GM19397 (cell line): ENCODE data around the gene FAAP100.

Experiments used
- ATAC-seq: cut with Tn5 transposase; IDR thresholded peaks from one replicate; pipeline ENCODE4 v1.9.1; 2021; ENCODE audit warnings: mild to moderate bottlenecking, moderate library complexity; ENCODE audit not compliant: unreplicated experiment

The FAAP100 gene

DNA sequence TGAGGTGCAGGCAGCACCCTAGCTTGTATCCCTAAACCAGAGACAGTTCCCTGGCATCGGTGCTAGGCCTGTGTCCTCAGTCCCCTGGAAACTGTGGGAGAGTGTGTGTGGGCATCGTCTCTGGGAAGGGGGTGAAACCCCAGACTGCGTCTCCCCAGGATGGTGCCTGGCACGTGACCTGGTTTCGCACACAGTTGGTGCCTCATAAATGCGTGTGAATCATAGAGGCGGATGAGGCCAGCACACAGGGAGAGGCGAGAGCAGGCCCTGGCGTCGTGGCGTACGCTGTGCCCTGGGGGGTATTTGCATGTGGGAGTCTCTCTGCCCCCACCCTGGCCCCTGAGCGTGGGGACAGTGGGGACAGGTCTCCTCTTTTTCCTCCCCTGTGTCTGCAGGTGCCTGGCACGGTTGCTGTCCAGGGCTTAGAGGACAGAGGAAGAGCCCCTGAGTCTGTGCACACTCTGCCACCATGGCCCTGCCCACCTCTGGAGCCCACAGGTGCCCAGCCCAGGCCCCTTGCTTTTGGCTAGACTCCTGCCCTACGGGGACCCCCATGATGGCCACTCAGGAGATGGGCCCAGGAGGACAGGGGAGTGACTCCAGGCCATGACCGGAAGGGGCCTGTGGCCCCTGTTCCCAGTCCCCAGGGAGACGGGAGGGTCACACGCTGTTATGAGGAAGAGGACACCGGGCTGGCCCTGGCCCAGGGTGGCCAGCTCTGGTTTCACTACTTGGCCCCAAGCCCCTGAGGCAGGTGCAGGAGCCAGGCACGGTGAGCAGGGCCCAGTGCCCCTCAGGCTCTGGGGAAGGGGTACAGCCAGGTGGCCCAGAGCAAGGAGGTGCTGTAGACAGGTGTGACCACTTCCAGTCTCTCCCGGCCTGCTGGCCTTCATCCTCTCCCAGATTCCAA lies 25.2 kb downstream of the FAAP100 start:
- ATAC-seq, result no peak

- ATAC-seq, result no peak
Measured at GRCh38 chr17:81524865-81525159, 27.3 kb downstream of the FAAP100 start.

- ATAC-seq, result no peak
Measured at GRCh38 chr17:81524039-81524864, 27.9 kb downstream of the FAAP100 start.

GRCh38 chr17:81523402-81524038 lies 28.6 kb downstream of the FAAP100 start:
- ATAC-seq, result no peak

DNA sequence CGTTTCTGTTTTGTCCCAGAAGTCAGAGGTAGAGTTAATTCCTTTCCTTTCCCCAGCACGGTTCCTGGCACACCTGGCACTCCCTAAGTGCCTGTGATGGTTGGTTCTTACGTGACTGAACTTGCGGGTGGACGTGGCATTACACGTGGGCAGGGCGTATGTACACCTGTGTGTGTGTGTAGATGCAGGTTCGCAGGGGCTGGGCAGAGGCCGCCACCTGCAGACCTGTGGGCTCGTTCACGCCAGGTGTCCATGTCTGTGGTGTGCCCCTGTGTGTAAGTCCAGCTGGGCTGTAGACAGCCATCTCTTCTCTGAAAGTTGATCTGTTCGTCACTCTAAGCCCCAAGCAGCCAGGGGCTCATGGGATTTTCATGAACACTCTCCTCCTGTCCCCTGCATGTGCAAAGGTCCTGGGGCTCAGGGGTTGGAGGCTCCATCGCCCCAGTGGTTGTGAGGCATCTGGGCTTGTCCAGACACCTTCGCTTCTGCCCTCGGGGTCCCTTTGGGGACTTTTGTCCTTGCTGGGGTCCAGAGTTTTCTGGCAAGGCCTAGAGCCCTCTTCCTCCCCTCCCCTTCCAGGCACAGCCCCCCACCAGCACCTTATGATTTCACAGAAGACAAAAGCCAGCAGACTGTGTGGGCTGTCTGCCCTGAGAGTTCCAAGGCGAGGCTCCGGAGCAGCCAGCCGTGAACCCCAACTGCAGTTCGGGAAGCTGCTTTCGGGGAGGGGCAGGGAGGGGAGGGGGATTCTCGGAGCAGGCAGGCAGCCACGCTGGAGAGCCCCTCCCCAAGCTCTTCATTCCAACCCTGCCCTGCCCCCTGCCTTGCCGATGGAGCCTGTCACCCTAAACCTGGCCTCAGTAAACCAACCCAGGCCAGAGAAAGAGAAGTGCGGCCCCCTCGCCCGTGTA lies 29.4 kb downstream of the FAAP100 start:
- no peak for ATAC-seq

- ATAC-seq, result no peak
Measured at GRCh38 chr17:81520021-81520901, 31.9 kb downstream of the FAAP100 start.

- ATAC-seq, result no peak
Measured at GRCh38 chr17:81519284-81520020, 32.7 kb downstream of the FAAP100 start.

GRCh38 chr17:81518785-81519283 lies 33.3 kb downstream of the FAAP100 start:
- ATAC-seq, result no peak

DNA sequence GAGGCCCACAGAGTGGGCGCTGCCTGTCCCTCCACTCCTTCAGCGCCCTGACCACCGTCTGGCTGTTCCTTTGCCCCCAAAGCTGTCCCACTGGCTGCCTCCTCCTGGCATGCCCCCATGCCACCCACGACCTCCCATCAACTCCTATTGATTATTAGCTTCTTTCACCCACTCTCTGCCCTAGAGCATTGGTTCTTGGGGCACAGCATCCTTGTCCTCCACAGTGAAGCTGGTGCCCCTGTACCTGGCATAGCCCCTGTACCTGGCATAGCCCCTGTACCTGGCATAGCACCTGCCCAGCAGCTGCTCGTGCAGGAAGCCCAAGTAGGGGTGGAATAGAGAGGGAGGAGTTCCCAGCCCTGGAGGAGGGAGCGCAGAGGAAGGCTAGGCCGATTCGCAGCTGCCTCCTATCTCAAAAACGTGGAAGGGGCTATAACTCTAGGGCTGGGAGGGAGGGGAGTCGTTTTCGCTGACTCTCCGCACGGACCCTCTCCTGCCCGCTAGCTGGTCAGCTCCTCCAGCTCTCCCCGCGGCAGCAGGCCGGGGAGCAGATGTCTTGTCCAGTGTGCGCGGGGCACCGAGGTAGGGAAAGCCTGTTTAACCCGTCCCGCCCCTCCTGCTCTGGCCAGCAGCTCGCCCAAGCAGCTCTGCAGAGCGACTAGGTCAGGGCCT lies 33.9 kb downstream of the FAAP100 start:
- ATAC-seq, result no peak

- ATAC-seq, result no peak
Measured at GRCh38 chr17:81517339-81518112, 34.6 kb downstream of the FAAP100 start.

DNA sequence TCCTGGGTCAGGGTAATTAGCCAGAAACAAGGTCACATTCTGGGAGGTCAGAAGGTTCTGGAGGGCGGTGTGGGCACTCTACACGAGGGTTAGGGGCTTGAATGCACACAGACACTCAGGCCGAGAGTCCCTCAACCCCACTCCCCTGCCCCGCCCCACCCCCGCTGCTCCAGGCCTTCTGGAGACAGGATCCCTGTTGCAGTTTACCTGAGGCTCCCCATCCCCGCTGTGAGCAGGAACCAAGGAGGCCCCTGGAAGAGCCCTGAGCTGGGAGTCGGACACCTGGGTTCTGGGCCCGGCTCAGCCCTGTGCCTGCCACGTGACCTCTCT lies 35.2 kb downstream of the FAAP100 start:
- no peak for ATAC-seq

DNA sequence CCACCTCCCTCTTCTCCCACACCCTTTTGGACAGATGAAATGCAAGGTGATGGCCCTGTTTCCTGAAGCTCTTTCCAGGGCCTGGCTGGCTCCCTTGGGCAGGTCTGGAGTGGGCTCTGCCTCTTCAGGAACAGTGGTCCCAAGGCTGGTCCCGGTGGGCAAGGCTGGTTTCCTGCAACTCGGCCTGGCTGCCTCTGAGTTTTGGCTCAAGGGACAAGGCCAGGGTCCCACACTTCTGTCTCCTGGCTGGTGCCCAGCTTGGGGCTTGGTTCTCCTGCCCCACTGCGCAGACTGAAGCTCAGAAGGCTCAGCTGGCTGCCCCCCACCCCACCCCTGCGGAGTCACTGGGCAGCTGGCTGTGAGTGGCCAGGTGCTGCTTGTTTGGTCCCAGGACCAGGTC lies 35.7 kb downstream of the FAAP100 start:
- no peak for ATAC-seq

GRCh38 chr17:81515530-81516041 lies 36.6 kb downstream of the FAAP100 start:
- no peak for ATAC-seq

DNA sequence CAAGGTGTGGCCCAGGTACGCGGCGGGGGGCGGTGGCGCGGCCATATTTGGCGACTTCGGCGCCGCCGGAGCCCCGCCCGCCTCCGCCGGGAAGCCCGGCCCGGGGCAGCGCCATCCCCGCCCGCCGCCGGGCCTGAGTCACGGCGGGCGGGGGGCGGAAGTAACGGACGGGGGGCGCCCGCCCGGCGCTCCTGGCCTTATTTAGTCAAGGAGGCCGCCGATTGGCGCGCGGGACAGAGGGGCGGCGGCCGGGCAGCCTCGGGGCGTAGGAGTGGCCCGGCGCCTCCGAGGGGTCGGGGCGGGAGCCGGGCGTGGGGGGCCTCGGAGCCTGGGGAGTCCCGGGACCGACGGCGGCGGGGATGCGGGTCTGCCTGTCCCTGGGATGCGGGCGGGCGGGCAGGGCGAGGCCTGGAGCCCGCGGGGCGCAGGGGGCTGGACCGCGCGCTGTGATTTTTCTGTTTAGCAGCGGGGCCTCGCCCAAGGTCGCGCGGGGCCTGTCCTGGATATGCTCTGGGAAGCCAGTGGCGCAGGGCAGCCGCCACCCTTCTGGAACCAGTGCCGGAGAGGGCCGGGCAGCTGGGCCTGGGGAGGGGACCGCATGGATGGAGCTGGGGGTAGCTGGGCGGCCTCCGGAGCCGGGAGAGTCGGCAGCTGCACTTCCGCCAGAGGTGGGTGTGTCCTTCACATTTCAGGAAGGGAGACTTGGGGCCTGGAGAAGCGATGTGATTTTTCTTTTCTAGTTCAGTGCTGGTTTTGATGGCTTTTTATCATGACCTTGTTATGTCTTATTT lies 37.2 kb downstream of the FAAP100 start:
- peak; percentile 18 for ATAC-seq

DNA sequence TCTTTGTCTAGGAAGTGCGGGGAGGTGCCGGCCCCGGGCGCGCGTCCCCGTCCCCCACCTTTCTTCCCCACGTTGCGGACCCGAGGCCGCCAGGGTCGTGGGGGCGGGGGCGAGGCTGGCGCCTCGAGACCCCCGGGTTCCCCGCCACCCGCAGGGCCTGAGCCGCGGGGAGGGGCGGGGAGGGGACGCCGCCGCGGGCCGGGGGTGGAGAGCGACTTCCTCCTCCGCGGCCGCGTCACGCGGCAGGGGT lies 37.7 kb downstream of the FAAP100 start:
- ATAC-seq, result no peak

DNA sequence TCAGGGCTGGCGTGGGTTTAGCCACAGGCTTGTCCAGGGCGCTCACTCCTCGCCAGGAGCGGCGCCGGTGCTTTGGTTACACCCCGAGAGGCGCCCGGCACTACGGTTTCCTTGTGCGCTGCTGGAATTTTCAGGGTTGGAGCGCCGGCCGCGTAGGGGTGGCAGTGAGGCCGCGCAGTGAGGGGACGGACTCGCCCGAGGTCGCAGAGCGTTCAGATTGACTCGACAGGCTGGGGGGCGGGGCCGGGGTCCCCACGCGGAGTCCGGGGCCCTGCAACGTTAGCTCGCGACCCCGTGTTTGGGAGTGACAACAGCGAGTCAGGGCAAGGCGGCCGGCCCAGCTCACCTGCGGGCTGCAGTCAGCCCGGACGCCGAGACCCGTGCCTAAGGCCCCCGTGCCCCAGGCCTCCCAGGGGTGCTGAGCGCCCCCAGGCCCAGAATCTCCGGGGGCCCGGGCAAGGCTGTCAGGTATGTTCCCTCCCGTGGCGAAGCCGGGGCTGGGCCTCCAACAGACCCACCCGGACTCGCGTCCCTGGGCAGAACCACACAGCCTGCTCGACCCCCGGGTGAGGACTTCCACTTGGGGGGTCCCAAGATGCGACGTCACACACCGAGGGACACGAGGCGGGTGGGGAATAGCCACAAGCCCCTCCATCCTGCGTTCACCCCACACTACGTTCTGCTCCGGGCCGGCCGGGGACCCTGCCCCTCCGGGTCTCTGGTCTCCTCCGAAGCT lies 38.2 kb downstream of the FAAP100 start:
- ATAC-seq, result peak; percentile 0
